Ovary (tissue), 9 donors: ENCODE results near the gene KIF6. TPM values are rescaled to one million over a fixed set of nuclear protein-coding genes. Genes with fewer than 3 reads are reported as not detected.

Experiments
- DNase-seq, 5 donors: peaks; one replicate each; pipeline ENCODE4 v3.0.0-alpha.2; 2019 to 2020
- H3K27ac ChIP-seq, 2 donors: fragments of 200-600 bp; one replicate each; pipeline versions ENCODE4 v1.5.1 to v1.8.0; 2019 to 2022
- H3K27me3 ChIP-seq: fragments of 200-600 bp; one replicate; pipeline ENCODE4 v1.8.0; 2022
- H3K36me3 ChIP-seq: fragments of 200-600 bp; sonication (generic); one replicate; pipeline ENCODE4 v1.5.1; 2019
- H3K4me1 ChIP-seq: one replicate; pipeline ENCODE4 v1.8.1; 2013; ENCODE audit warnings: mild to moderate bottlenecking, moderate library complexity; ENCODE audit not compliant: insufficient read depth
- H3K4me3 ChIP-seq: fragments of 200-600 bp; sonication (generic); one replicate; pipeline ENCODE4 v1.5.1; 2017
- H3K9me3 ChIP-seq, 2 donors: fragments of 200-600 bp in 1 of 2; sonication (generic) in 1 of 2; one replicate each; pipeline versions ENCODE4 v1.5.1 to v1.8.1; 2013 to 2019; ENCODE audit warnings: mild to moderate bottlenecking in 1 of 2, moderate library complexity in 1 of 2
- CTCF ChIP-seq, 3 donors: fragments of 450-650 bp in 2 of 3; fragments of 200-600 bp in 1 of 3; IDR thresholded peaks; one replicate each; pipeline versions ENCODE4 v1.5.1 to v1.8.0; 2016 to 2022; ENCODE audit warnings: antibody characterized with exemption in 3 of 3, mild to moderate bottlenecking in 1 of 3
- EP300 ChIP-seq: sonication (generic); formaldehyde crosslinking; IDR thresholded peaks from one replicate; pipeline ENCODE4 v1.6.1; 2017; ENCODE audit warnings: antibody characterized with exemption
- POLR2A ChIP-seq: fragments of 450-650 bp; IDR thresholded peaks from one replicate; pipeline ENCODE4 v1.6.1; 2017; ENCODE audit warnings: antibody characterized with exemption, mild to moderate bottlenecking, moderate library complexity
- WGBS, 3 donors: extraction: QIAGEN DNeasy Blood & Tissue Kit in 1 of 3; methylation state at CpG; one replicate each; pipeline versions ENCODE4 v1.1.5 to v1.1.7; 2013 to 2017; 5-methylcytosine and 5-hydroxymethylcytosine counted together
- intact Hi-C, 4 donors: fragments of 100-400 bp; cut with DNase I; formaldehyde crosslinking; loops; one replicate each; pipeline versions ENCODE4 v1.11.0 to v1.15.1; 2022 to 2023
- polyA plus RNA-seq, 2 donors: library from polyadenylated mRNA; stranded (reverse); fragments of 200-250 nt in 1 of 2; fragments of 350-450 nt in 1 of 2; fragmentation: Illumina TruSeq in 1 of 2; extraction: RNeasy Lipid Tissue Mini Kit (QIAGEN cat#74804) in 1 of 2; gene quantifications; one replicate each; pipeline ENCODE4 v1.2.3, GENCODE V29; 2013 to 2014
- total RNA-seq, 7 donors: library from RNA; depleted of rRNA in 2 of 7; stranded (reverse); fragments of >200 nt in 2 of 7; fragmentation: NEBNext Ultra II Directional in 3 of 7; extraction: Animal tissue kit (Norgen Biotek cat#: 25700) in 3 of 7; gene quantifications; one replicate each; pipeline versions ENCODE4 v1.1.0 to v1.2.4, GENCODE V29; 2016 to 2023
- donor health status: DM: no; HTN: no; CAD: no; lungs with moderate emphysema.
- donor health status: DM: no; HTN: no; CAD: no.
- donor health status: Bipolar disorder and iron deficiency.
- donor health status: DM: yes; HTN: yes; CAD: no.
- donor health status: DM: no; HTN: no; CAD: no.
- donor health status: DM: yes; HTN: yes; CAD: no.

Gene KIF6
- total and polyA plus RNA-seq, 9 donors, result 0.12 to 2.1 (median 0.82) TPM

DNA sequence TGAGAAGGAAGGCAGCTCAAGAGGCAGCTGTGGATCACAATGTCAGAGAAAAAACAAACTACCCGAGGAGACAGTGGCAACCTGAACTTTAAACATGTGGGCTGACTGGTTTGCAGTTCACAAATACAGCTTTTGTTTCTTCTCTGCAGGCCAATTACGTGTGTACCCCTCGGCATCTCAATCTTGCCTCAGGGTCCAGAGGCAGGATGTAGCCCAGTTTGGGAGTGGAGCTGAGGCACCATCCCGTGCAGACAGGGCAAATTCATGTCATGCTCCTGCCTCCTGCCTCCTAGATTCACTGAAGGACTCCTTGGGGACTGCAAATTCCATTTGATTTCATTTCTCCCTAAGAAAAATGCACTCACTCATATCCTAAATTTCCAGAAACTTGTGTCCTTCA, 308.5 kb downstream of the KIF6 start:
- Histone ChIP-seq H3K27me3 (no peaks in the 10 kb centered on the region), H3K36me3 (no peaks in the 10 kb centered on the region), H3K27ac (no peak overlapping the region), H3K4me1 (no peaks in the 10 kb centered on the region), H3K9me3 (no peaks in the 10 kb centered on the region), H3K4me3 (no peak overlapping the region)
- TF ChIP-seq EP300 (no peak), POLR2A (no peak), CTCF (IDR thresholded peaks at IDR 0.05) (no peak)
- no peak for DNase-seq
- intact Hi-C loops, result no loop called here
- WGBS, 3 donors, result 29 to 64% (median 42%) methylated on average over 4 of the region's 4 CpGs

DNA sequence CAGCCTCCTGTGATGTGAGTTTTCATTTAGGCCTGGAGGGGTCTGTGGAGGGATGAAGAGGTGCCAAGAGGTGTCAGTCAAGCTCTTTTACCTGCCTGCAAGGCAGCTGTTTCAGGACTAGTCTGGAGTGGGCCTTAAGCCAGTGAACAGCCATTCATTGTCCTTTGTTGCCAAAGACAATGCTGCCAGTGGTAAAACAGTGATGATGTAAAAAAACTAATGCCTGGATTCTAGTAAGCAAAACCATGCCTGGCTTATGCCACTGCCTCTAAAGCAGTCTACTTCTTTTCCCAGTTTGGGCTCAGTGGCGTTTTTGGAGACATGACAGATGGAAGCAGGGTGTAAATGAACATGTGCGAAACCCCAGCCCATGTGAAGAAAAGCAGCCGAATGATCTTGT, 309.2 kb downstream of the KIF6 start:
- WGBS, 3 donors, result 81 to 97% (median 94%) methylated on average over 3 of the region's 3 CpGs
- H3K4me1 ChIP-seq, result no peaks in the 10 kb centered on the region
- intact Hi-C loops, result no loop called here
- H3K9me3 ChIP-seq, result no peaks in the 10 kb centered on the region
- no peaks in the 10 kb centered on the region for H3K36me3 ChIP-seq
- TF ChIP-seq POLR2A (no peak), EP300 (no peak), CTCF (IDR thresholded peaks at IDR 0.05) (no peak)
- H3K27ac ChIP-seq, result no peak overlapping the region
- DNase-seq, result no peak
- no peaks in the 10 kb centered on the region for H3K27me3 ChIP-seq
- no peak overlapping the region for H3K4me3 ChIP-seq

DNA sequence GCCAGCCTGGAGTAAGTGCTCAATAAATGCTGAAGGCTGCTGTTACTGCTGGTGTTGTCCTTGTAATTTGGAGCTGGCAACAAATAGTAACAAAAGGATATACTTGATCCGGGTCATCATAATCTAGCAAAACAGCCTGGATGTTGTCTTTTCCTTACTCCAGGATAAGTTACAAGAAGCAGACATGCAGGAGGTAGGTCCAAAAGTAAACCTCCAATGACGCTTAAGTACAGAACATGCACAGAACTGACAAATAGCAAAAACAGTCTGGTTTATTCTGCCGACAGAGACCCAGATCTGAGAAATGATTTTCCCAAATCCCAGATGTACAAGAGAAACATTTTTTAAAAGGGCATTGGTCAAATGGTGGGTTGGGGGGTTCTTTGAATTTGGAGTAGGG, 309.7 kb downstream of the KIF6 start:
- Histone ChIP-seq H3K4me3 (no peak overlapping the region), H3K27ac (no peak overlapping the region), H3K27me3 (no peaks in the 10 kb centered on the region), H3K9me3 (no peaks in the 10 kb centered on the region), H3K4me1 (no peaks in the 10 kb centered on the region), H3K36me3 (no peaks in the 10 kb centered on the region)
- no peak for TF ChIP-seq POLR2A
- no peak for TF ChIP-seq EP300
- TF ChIP-seq CTCF (IDR thresholded peaks at IDR 0.05), result no peak
- DNase-seq, result no peak
- 59 to 72% (median 68%) methylated on average over 3 of the region's 3 CpGs for whole genome bisulfite sequencing, 3 donors
- intact Hi-C loops, result no loop called here

DNA sequence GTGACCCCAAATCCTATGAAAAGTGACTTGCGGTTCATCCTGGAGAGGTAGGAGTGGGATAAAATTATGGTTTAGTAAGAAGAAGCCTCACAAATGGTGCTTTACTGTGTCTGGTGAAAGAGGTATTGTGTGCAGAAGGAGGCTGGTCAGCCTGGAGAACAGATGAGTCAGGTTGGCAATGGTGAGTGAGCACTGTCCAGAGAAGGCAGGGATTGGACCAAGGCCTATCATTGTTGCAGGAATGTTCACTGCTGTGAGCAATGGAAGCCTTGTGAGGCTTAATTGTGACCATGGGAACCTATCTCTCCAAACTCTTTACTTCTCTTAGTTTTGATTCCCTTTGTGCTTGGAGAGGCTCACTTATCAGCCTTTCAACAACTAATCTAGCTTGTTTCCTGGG, 313.7 kb downstream of the KIF6 start:
- H3K27ac ChIP-seq, result no peak overlapping the region
- WGBS, 3 donors, result 92 to 99% (median 96%) methylated on average over 1 of the region's 1 CpG
- no peaks in the 10 kb centered on the region for H3K9me3 ChIP-seq
- no peak overlapping the region for H3K4me3 ChIP-seq
- no peaks in the 10 kb centered on the region for H3K36me3 ChIP-seq
- H3K27me3 ChIP-seq, result no peaks in the 10 kb centered on the region
- no peaks in the 10 kb centered on the region for H3K4me1 ChIP-seq
- intact Hi-C loops, result no loop called here
- TF ChIP-seq POLR2A, result no peak
- no peak for TF ChIP-seq EP300
- TF ChIP-seq CTCF (IDR thresholded peaks at IDR 0.05), result no peak
- no peak for DNase-seq

DNA sequence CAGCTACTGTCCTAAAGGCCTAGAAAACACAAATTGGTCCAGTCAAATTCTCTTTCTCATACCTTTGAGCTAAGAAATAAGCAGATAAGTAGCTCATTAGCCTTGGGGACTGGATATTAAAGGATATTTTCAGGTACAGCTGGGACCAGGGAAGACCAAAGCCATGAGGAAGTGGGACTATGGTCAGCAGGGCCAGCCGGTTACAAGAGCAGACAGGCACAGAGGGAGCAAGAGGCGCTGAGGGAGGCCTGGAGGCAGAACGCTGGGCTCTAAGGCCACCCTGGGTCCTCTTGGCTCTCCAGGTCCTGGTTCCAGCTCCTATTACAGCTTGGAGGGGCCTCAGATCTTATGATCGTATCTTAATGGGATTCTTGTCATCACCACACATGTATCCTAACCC, 314.2 kb downstream of the KIF6 start:
- TF ChIP-seq CTCF (IDR thresholded peaks at IDR 0.05) (no peak), POLR2A (no peak), EP300 (no peak)

More for the DNA sequence above, 314.2 kb downstream of the KIF6 start:
- WGBS, 3 donors, result 94 to 98% (median 95%) methylated on average over 4 of the region's 4 CpGs
- no peak for DNase-seq
- Histone ChIP-seq H3K27ac (no peak overlapping the region), H3K4me1 (no peaks in the 10 kb centered on the region), H3K27me3 (no peaks in the 10 kb centered on the region), H3K4me3 (no peak overlapping the region), H3K9me3 (no peaks in the 10 kb centered on the region), H3K36me3 (no peaks in the 10 kb centered on the region)
- intact Hi-C loops, result no loop called here
